Putamen (tissue), 1 donor: ENCODE measurements around the gene TEX11.
"Not testable (repeated sequence)": the region's sequence is repeated elsewhere in the genome, so short reads cannot be mapped to it uniquely, and the experiment has no call there.

Source experiments
- DNase-seq: peaks from one replicate; pipeline ENCODE4 v3.0.0-alpha.2; 2016; ENCODE audit warnings: low spot score

TEX11 gene

GRCh38 chrX:70755850-70756249 lies 152.7 kb downstream of the TEX11 start:
- DNase-seq = no peak

GRCh38 chrX:70754169-70754848 lies 154.2 kb downstream of the TEX11 start:
- no peak for DNase-seq

- not testable (repeated sequence) for DNase-seq
Measured at GRCh38 chrX:70733774-70734173, 174.7 kb downstream of the TEX11 start.

- DNase-seq = not testable (repeated sequence)
Measured at GRCh38 chrX:70727961-70728360, 180.6 kb downstream of the TEX11 start.

- DNase-seq = no peak
Measured at GRCh38 chrX:70720721-70721120, 187.8 kb downstream of the TEX11 start.

- DNase-seq = not testable (repeated sequence)
Measured at GRCh38 chrX:70711336-70711735, 197.2 kb downstream of the TEX11 start.

GRCh38 chrX:70694339-70695122 lies 214.0 kb downstream of the TEX11 start:
- DNase-seq = no peak

- not testable (repeated sequence) for DNase-seq
Measured at GRCh38 chrX:70679455-70679854, 229.1 kb downstream of the TEX11 start.

- DNase-seq = no peak
Measured at GRCh38 chrX:70675284-70675683, 233.2 kb downstream of the TEX11 start.

GRCh38 chrX:70672326-70672725 lies 236.2 kb downstream of the TEX11 start:
- DNase-seq = no peak

GRCh38 chrX:70669120-70669519 lies 239.4 kb downstream of the TEX11 start:
- no peak for DNase-seq

GRCh38 chrX:70664726-70665125 lies 243.8 kb downstream of the TEX11 start:
- no peak for DNase-seq

- DNase-seq = not testable (repeated sequence)
Measured at GRCh38 chrX:70661124-70661523, 247.4 kb downstream of the TEX11 start.

GRCh38 chrX:70657546-70657945 lies 251.0 kb downstream of the TEX11 start:
- not testable (repeated sequence) for DNase-seq

GRCh38 chrX:70656304-70656703 lies 252.2 kb downstream of the TEX11 start:
- no peak for DNase-seq

GRCh38 chrX:70647910-70648309 lies 260.6 kb downstream of the TEX11 start:
- DNase-seq = not testable (repeated sequence)

- DNase-seq = no peak
Measured at GRCh38 chrX:70636218-70636617, 272.3 kb downstream of the TEX11 start.

- DNase-seq = no peak
Measured at GRCh38 chrX:70635669-70636068, 272.8 kb downstream of the TEX11 start.

- DNase-seq = no peak
Measured at GRCh38 chrX:70635227-70635626, 273.3 kb downstream of the TEX11 start.

- DNase-seq = no peak
Measured at GRCh38 chrX:70621743-70622142, 286.8 kb downstream of the TEX11 start.

- DNase-seq = no peak
Measured at GRCh38 chrX:70618467-70618866, 290.0 kb downstream of the TEX11 start.

- no peak for DNase-seq
Measured at GRCh38 chrX:70613295-70613694, 295.2 kb downstream of the TEX11 start.

GRCh38 chrX:70605352-70605751 lies 303.2 kb downstream of the TEX11 start:
- no peak for DNase-seq
